Astrocyte (in vitro differentiated cells and primary cell): ENCODE results near the gene NEK10.

ENCODE experiments used
- CTCF ChIP-seq: IDR thresholded peaks from 2 replicates; pipeline ENCODE4 v1.5.1; 2011; ENCODE audit warnings: low read depth, mild to moderate bottlenecking, inconsistent platforms, low read length, moderate library complexity; ENCODE audit not compliant: insufficient read depth
- EZH2 ChIP-seq: IDR thresholded peaks from 2 replicates; pipeline ENCODE4 v1.6.1; 2012; ENCODE audit warnings: mild to moderate bottlenecking, low read length, inconsistent platforms; ENCODE audit not compliant: insufficient read depth

GRCh38 chr3:27080258-27080525, 289.0 kb downstream of the NEK10 start:
- TF ChIP-seq CTCF (no peak), EZH2 (no peak)
